ENCODE results near the gene EEF1A2.

Gene EEF1A2

GRCh38 chr20:63522091-63522868, 23.4 kb upstream of the EEF1A2 start:
- DNase-seq (ENCODE audit: extremely low spot score), result no peak
- POLR2A ChIA-PET, result interaction anchor here (0.8 to 3.0 kb wide), 5 partner anchors 16 to 105 kb away, joined by 3 to 26 read pairs (median 6); partner anchors contain the start of genes GMEB2 and HELZ2
- CTCF ChIA-PET, result interaction anchor here (1.9 kb wide), 1 partner anchor 26 kb away, joined by 5 read pairs; no protein-coding TSS in a partner anchor
- TF ChIP-seq LEF1 (IDR thresholded peaks at IDR 0.05; ENCODE audit: borderline replicate concordance), result no peak
- TF ChIP-seq PKNOX1 (IDR thresholded peaks at IDR 0.05), result no peak
- TF ChIP-seq CTBP1 (IDR thresholded peaks at IDR 0.05; ENCODE audit: borderline replicate concordance), result no peak
- no peak for TF ChIP-seq BHLHE40 (IDR thresholded peaks at IDR 0.05; ENCODE audit: borderline replicate concordance)
- no peak for TF ChIP-seq FOXA1 (IDR thresholded peaks at IDR 0.05)
- no peak for TF ChIP-seq HDGF (IDR thresholded peaks at IDR 0.05; ENCODE audit: borderline replicate concordance)
- TF ChIP-seq NFRKB (IDR thresholded peaks at IDR 0.05), result no peak
- TF ChIP-seq FOXM1 (IDR thresholded peaks at IDR 0.05; ENCODE audit: borderline replicate concordance), result no peak
- no peak for TF ChIP-seq TARDBP (IDR thresholded peaks at IDR 0.05)
- TF ChIP-seq ZNF384 (IDR thresholded peaks at IDR 0.05), result no peak
- TF ChIP-seq SUZ12 (IDR thresholded peaks at IDR 0.05), result no peak

GRCh38 chr20:63521602-63522001, 22.7 kb upstream of the EEF1A2 start:
- DNase-seq (ENCODE audit: extremely low spot score), result no peak
- ChIA-PET POLR2A (interaction anchor here (0.6 to 3.0 kb wide), 14 partner anchors 9 to 136 kb away, joined by 3 to 26 read pairs (median 4); partner anchors contain the start of genes HELZ2 and RTEL1), CTCF (interaction anchor here (0.7 to 1.9 kb wide), 3 partner anchors 16 to 458 kb away, joined by 3 to 5 read pairs (median 5); partner anchors contain the start of genes PTK6 and SAMD10)
- TF ChIP-seq FOXK2 (IDR thresholded peaks at IDR 0.05), result no peak
- no peak for TF ChIP-seq SUZ12 (IDR thresholded peaks at IDR 0.05)
- TF ChIP-seq BHLHE40 (IDR thresholded peaks at IDR 0.05; ENCODE audit: borderline replicate concordance), result no peak
- TF ChIP-seq SP1 (IDR thresholded peaks at IDR 0.05), result no peak
- TF ChIP-seq FOXA1 (IDR thresholded peaks at IDR 0.05), result no peak
- TF ChIP-seq ELF4 (IDR thresholded peaks at IDR 0.05), result no peak
- TF ChIP-seq ZNF384 (IDR thresholded peaks at IDR 0.05), result no peak
- no peak for TF ChIP-seq FOXM1 (IDR thresholded peaks at IDR 0.05; ENCODE audit: borderline replicate concordance)
- no peak for TF ChIP-seq ARNT (IDR thresholded peaks at IDR 0.05)
- no peak for TF ChIP-seq TARDBP (IDR thresholded peaks at IDR 0.05)
- TF ChIP-seq CTBP1 (IDR thresholded peaks at IDR 0.05; ENCODE audit: borderline replicate concordance), result no peak
- no peak for TF ChIP-seq L3MBTL2 (conservative IDR thresholded peaks at IDR 0.05)
- no peak for TF ChIP-seq PKNOX1 (IDR thresholded peaks at IDR 0.05)

GRCh38 chr20:63520934-63521601, 22.2 kb upstream of the EEF1A2 start:
- CTCF ChIA-PET, result interaction anchor here (0.7 to 1.9 kb wide), 4 partner anchors 16 to 458 kb away, joined by 3 to 5 read pairs (median 4); partner anchors contain the start of genes PTK6 and SAMD10
- POLR2A ChIA-PET, result interaction anchor here (0.6 to 3.0 kb wide), 17 partner anchors 10 to 458 kb away, joined by 3 to 26 read pairs (median 4); partner anchors contain the start of genes RTEL1, SAMD10 and SRMS
- no peak for DNase-seq (ENCODE audit: extremely low spot score)
- TF ChIP-seq ZNF384 (IDR thresholded peaks at IDR 0.05) (no peak), ELF4 (IDR thresholded peaks at IDR 0.05) (no peak)

GRCh38 chr20:63520504-63520933, 21.6 kb upstream of the EEF1A2 start, which contains the start of gene PPDPF:
PPDPF (plus strand) TSS chr20:63520765; CDS start chr20:63521309, 544 bp downstream.
- no peak for TF ChIP-seq FOXA1 (IDR thresholded peaks at IDR 0.05)
- TF ChIP-seq L3MBTL2 (conservative IDR thresholded peaks at IDR 0.05), result no peak
- no peak for TF ChIP-seq FOXM1 (IDR thresholded peaks at IDR 0.05; ENCODE audit: borderline replicate concordance)
- TF ChIP-seq TARDBP (IDR thresholded peaks at IDR 0.05), result no peak; the same call in 1 of the 2 replicates
- no peak for TF ChIP-seq HDGF (IDR thresholded peaks at IDR 0.05; ENCODE audit: borderline replicate concordance)
- no peak for TF ChIP-seq ELF4 (IDR thresholded peaks at IDR 0.05)
- no peak for TF ChIP-seq SUZ12 (IDR thresholded peaks at IDR 0.05)
- no peak for TF ChIP-seq ARNT (IDR thresholded peaks at IDR 0.05)
- no peak for TF ChIP-seq BHLHE40 (IDR thresholded peaks at IDR 0.05; ENCODE audit: borderline replicate concordance)
- peak; percentile 98 for DNase-seq (ENCODE audit: extremely low spot score)
- ChIA-PET CTCF (interaction anchor here (1.2 to 1.9 kb wide), 3 partner anchors 17 to 53 kb away, joined by 4 to 5 read pairs (median 5); partner anchors contain the start of gene PTK6), POLR2A (interaction anchor here (0.6 to 3.0 kb wide), 14 partner anchors 10 to 459 kb away, joined by 3 to 26 read pairs (median 4); partner anchors contain the start of genes RTEL1, SAMD10 and SRMS)

GRCh38 chr20:63519668-63520503, 21.0 kb upstream of the EEF1A2 start:
- peak; percentile 62 for DNase-seq (ENCODE audit: extremely low spot score)
- ChIA-PET POLR2A (interaction anchor here (0.9 to 3.0 kb wide), 6 partner anchors 11 to 460 kb away, joined by 3 to 26 read pairs (median 4); partner anchors contain the start of genes SAMD10 and SRMS), CTCF (interaction anchor here (0.9 to 1.9 kb wide), 4 partner anchors 17 to 53 kb away, joined by 3 to 5 read pairs (median 4); partner anchors contain the start of gene PTK6)
- no peak for TF ChIP-seq FOXK2 (IDR thresholded peaks at IDR 0.05)
- TF ChIP-seq BHLHE40 (IDR thresholded peaks at IDR 0.05; ENCODE audit: borderline replicate concordance), result no peak
- TF ChIP-seq L3MBTL2 (conservative IDR thresholded peaks at IDR 0.05), result peak; percentile 29; the same call in 1 of the 2 replicates
- no peak for TF ChIP-seq ELF4 (IDR thresholded peaks at IDR 0.05)
- no peak for TF ChIP-seq HDGF (IDR thresholded peaks at IDR 0.05; ENCODE audit: borderline replicate concordance)
- no peak for TF ChIP-seq ARNT (IDR thresholded peaks at IDR 0.05)
- no peak for TF ChIP-seq ZNF384 (IDR thresholded peaks at IDR 0.05)
- TF ChIP-seq FOXM1 (IDR thresholded peaks at IDR 0.05; ENCODE audit: borderline replicate concordance), result no peak

Measured in HEK293T (cell line).